IMR-90 (cell line): Measurements from ENCODE around the gene SLC25A26. TPM values are rescaled to one million over a fixed set of nuclear protein-coding genes. Genes with fewer than 3 reads are reported as not detected.

ENCODE experiments used
- ATAC-seq: fragments of 200-7000 bp; cut with Tn5 transposase; 2 replicates; pipeline ENCODE4 v1.9.1; 2020; ENCODE audit warnings: low read depth, mild to moderate bottlenecking, moderate library complexity
- BruUV-seq: library from RNA; stranded (reverse); fragments of 400-500 nt; replicated peaks from 2 replicates; lab custom pipeline; 2021; lab: Mats Ljungman, UMichigan
- CTCF ChIA-PET: fragments of 300-600 bp; formaldehyde crosslinking; extraction: SDS; loops from one replicate; lab custom pipeline; 2021; ENCODE audit warnings: antibody characterized with exemption; lab: Yijun Ruan, JAX
- POLR2A ChIA-PET: fragments of 300-600 bp; sonication (Branson Sonifier 250); formaldehyde crosslinking; loops from one replicate; lab custom pipeline; 2022; ENCODE audit warnings: antibody characterized with exemption; ENCODE audit not compliant: unreplicated experiment; lab: Charles Lee
- DNase-seq: peaks from one replicate; pipeline ENCODE4 v3.0.0; 2013
- H2AFZ ChIP-seq: replicated peaks from 2 replicates; pipeline ENCODE3; 2013; ENCODE audit warnings: low read length, mild to moderate bottlenecking; ENCODE audit not compliant: poor library complexity
- H2AK5ac ChIP-seq: 2 replicates; pipeline ENCODE4 v1.6.1; 2013; ENCODE audit warnings: low read depth, low read length, inconsistent platforms
- H2AK9ac ChIP-seq: replicated peaks from 2 replicates; pipeline ENCODE3; 2013; ENCODE audit warnings: mild to moderate bottlenecking, low read depth, low read length, moderate library complexity; ENCODE audit not compliant: poor library complexity
- H2BK120ac ChIP-seq: 2 replicates; pipeline ENCODE4 v1.6.1; 2013; ENCODE audit warnings: low read depth, low read length, inconsistent platforms
- H2BK15ac ChIP-seq: 3 replicates; pipeline ENCODE4 v1.6.1; 2013; ENCODE audit warnings: low read depth, low read length, inconsistent platforms
- H2BK20ac ChIP-seq: 2 replicates; pipeline ENCODE4 v1.6.1; 2013; ENCODE audit warnings: low read depth, mild to moderate bottlenecking, inconsistent platforms, low read length, moderate library complexity
- H2BK5ac ChIP-seq: 2 replicates; pipeline ENCODE4 v1.6.1; 2013; ENCODE audit warnings: mild to moderate bottlenecking, low read depth, low read length, inconsistent platforms; ENCODE audit not compliant: poor library complexity, severe bottlenecking
- H3K14ac ChIP-seq: replicated peaks from 2 replicates; pipeline ENCODE4 v1.6.1; 2013; ENCODE audit warnings: low read depth, low read length, inconsistent platforms
- H3K18ac ChIP-seq: 2 replicates; pipeline ENCODE4 v1.6.1; 2013; ENCODE audit warnings: low read depth, low read length, control low read depth
- H3K23ac ChIP-seq: 2 replicates; pipeline ENCODE4 v1.6.1; 2013; ENCODE audit warnings: low read depth, low read length, inconsistent platforms
- H3K27ac ChIP-seq: 2 replicates; pipeline ENCODE4 v1.5.1; 2013; ENCODE audit warnings: mild to moderate bottlenecking, control low read depth, low read length; ENCODE audit not compliant: insufficient read depth
- H3K27me3 ChIP-seq: 2 replicates; pipeline ENCODE4 v1.6.1; 2013; ENCODE audit warnings: low read length; ENCODE audit not compliant: control insufficient read depth, insufficient read depth
- H3K36me3 ChIP-seq: 2 replicates; pipeline ENCODE4 v1.6.1; 2013; ENCODE audit warnings: low read length, mixed read lengths; ENCODE audit not compliant: control insufficient read depth, insufficient read depth
- H3K4ac ChIP-seq: 2 replicates; pipeline ENCODE4 v1.6.1; 2013; ENCODE audit warnings: low read depth, low read length, inconsistent platforms
- H3K4me1 ChIP-seq: 2 replicates; pipeline ENCODE4 v1.6.1; 2013; ENCODE audit warnings: low read length, mixed read lengths; ENCODE audit not compliant: control insufficient read depth, insufficient read depth
- H3K4me2 ChIP-seq: 2 replicates; pipeline ENCODE4 v1.6.1; 2013; ENCODE audit warnings: low read depth, mild to moderate bottlenecking, control low read depth, low read length, moderate library complexity
- H3K4me3 ChIP-seq: 2 replicates; pipeline ENCODE4 v1.5.1; 2013; ENCODE audit warnings: low read depth, mild to moderate bottlenecking, control low read depth, low read length, moderate library complexity; ENCODE audit not compliant: insufficient read depth
- H3K56ac ChIP-seq: 2 replicates; pipeline ENCODE4 v1.6.1; 2013; ENCODE audit warnings: low read length, inconsistent platforms; ENCODE audit not compliant: insufficient read depth; ENCODE audit errors: extremely low read depth
- H3K79me1 ChIP-seq, 2 experiments: 2 replicates each; pipeline ENCODE4 v1.6.1; 2013; ENCODE audit warnings: low read length in 2 of 2, inconsistent platforms in 1 of 2, low read depth in 1 of 2
- H3K9ac ChIP-seq: 2 replicates; pipeline ENCODE4 v1.6.1; 2013; ENCODE audit warnings: low read depth, low read length, control low read depth
- H3K9me1 ChIP-seq: 2 replicates; pipeline ENCODE4 v1.6.1; 2013; ENCODE audit warnings: low read length, inconsistent platforms; ENCODE audit not compliant: insufficient read depth
- H3K9me3 ChIP-seq: 2 replicates; pipeline ENCODE4 v1.6.1; 2013; ENCODE audit warnings: low read length; ENCODE audit not compliant: control insufficient read depth, insufficient read depth
- H4K20me1 ChIP-seq: 2 replicates; pipeline ENCODE4 v1.6.1; 2013; ENCODE audit warnings: low read length, inconsistent platforms; ENCODE audit not compliant: insufficient read depth
- H4K5ac ChIP-seq: 2 replicates; pipeline ENCODE4 v1.6.1; 2013; ENCODE audit warnings: mild to moderate bottlenecking, low read depth, low read length, control low read depth
- H4K8ac ChIP-seq, 2 experiments: 2 replicates each; pipeline ENCODE4 v1.6.1; 2013; ENCODE audit warnings: low read depth in 2 of 2, low read length in 2 of 2, control low read depth in 1 of 2, inconsistent platforms in 1 of 2
- H4K91ac ChIP-seq: 2 replicates; pipeline ENCODE4 v1.6.1; 2013; ENCODE audit warnings: low read depth, low read length, inconsistent platforms; ENCODE audit not compliant: insufficient read depth
- BHLHE40 ChIP-seq: fragments of 150-350 bp; IDR thresholded peaks from 2 replicates; pipeline ENCODE4 v1.6.1; 2016; ENCODE audit warnings: mild to moderate bottlenecking, low read depth, low read length
- CEBPB ChIP-seq: IDR thresholded peaks from 2 replicates; pipeline ENCODE4 v1.6.1; 2012; ENCODE audit warnings: low read depth, low read length, improper control_type of control experiment
- ELK1 ChIP-seq: fragments of 150-350 bp; IDR thresholded peaks from 2 replicates; pipeline ENCODE4 v1.6.1; 2016; ENCODE audit warnings: low read depth, mild to moderate bottlenecking, low read length, moderate library complexity, borderline replicate concordance
- FOS ChIP-seq: fragments of 150-350 bp; IDR thresholded peaks from 2 replicates; pipeline ENCODE4 v1.6.1; 2016; ENCODE audit warnings: low read depth, low read length
- MAFK ChIP-seq: IDR thresholded peaks from 2 replicates; pipeline ENCODE4 v1.6.1; 2012; ENCODE audit warnings: low read depth, low read length, improper control_type of control experiment
- MAZ ChIP-seq: IDR thresholded peaks from 2 replicates; pipeline ENCODE4 v1.6.1; 2012; ENCODE audit warnings: low read depth, mild to moderate bottlenecking, low read length, improper control_type of control experiment, moderate library complexity, borderline replicate concordance
- MXI1 ChIP-seq: IDR thresholded peaks from 2 replicates; pipeline ENCODE4 v1.6.1; 2012; ENCODE audit warnings: low read depth, mild to moderate bottlenecking, low read length, moderate library complexity, borderline replicate concordance
- NFE2L2 ChIP-seq: fragments of 150-350 bp; IDR thresholded peaks from 2 replicates; pipeline ENCODE4 v1.6.1; 2016; ENCODE audit warnings: low read depth, mild to moderate bottlenecking, low read length
- POLR2A ChIP-seq: IDR thresholded peaks from 2 replicates; pipeline ENCODE4 v1.6.1; 2012; ENCODE audit warnings: mild to moderate bottlenecking, low read depth, low read length
- RCOR1 ChIP-seq: IDR thresholded peaks from 2 replicates; pipeline ENCODE4 v1.6.1; 2012; ENCODE audit warnings: mild to moderate bottlenecking, low read length, improper control_type of control experiment; ENCODE audit not compliant: insufficient replicate concordance
- RFX5 ChIP-seq: IDR thresholded peaks from 2 replicates; pipeline ENCODE4 v1.8.0; 2012; ENCODE audit warnings: low read depth, mild to moderate bottlenecking, low read length, moderate library complexity
- SMC3 ChIP-seq: fragments of 150-350 bp; IDR thresholded peaks from 2 replicates; pipeline ENCODE4 v1.6.1; 2016; ENCODE audit warnings: low read depth, mild to moderate bottlenecking, antibody characterized with exemption, low read length, moderate library complexity
- USF2 ChIP-seq: fragments of 150-350 bp; IDR thresholded peaks from 2 replicates; pipeline ENCODE4 v1.6.1; 2017; ENCODE audit warnings: mild to moderate bottlenecking, antibody characterized with exemption, low read length, low read depth
- WGBS, 2 experiments: methylation state at CpG; one replicate each; pipeline versions ENCODE4 v1.1.5 to v1.1.7; 2013; ENCODE audit warnings: missing lambda C conversion rate in 2 of 2; ENCODE audit not compliant: insufficient read length in 1 of 2; ENCODE audit errors: extremely low coverage in 2 of 2; 5-methylcytosine and 5-hydroxymethylcytosine counted together
- dilution Hi-C: fragments of 300-500 bp; cut with HindIII; formaldehyde crosslinking; loops from one replicate; pipeline ENCODE4 v1.14.3; 2018; ENCODE audit warnings: low sequenced_read_pairs; ENCODE audit not compliant: unreplicated experiment
- in situ Hi-C: fragments of 300-500 bp; cut with MboI; formaldehyde crosslinking; loops from 3 replicates; pipeline ENCODE4 v1.14.3; 2019; ENCODE audit warnings: low sequenced_read_pairs, inconsistent platforms, mixed read lengths
- intact Hi-C: fragments of 100-400 bp; cut with micrococcal nuclease; formaldehyde crosslinking; loops from 2 replicates; pipeline ENCODE4 v1.10.0; 2022
- polyA plus RNA-seq, 3 experiments: library from polyadenylated mRNA; depleted of rRNA; stranded (reverse); fragments of >200 nt; gene quantifications; 2 replicates each; pipeline ENCODE4 v1.2.3, GENCODE V29; 2012; ENCODE audit warnings: low replicate concordance in 1 of 3
- total RNA-seq: library from RNA; depleted of rRNA; stranded (reverse); fragments of >200 nt; gene quantifications from 2 replicates; pipeline ENCODE4 v1.2.3, GENCODE V29; 2012

The SLC25A26 gene
- total and polyA plus RNA-seq, 2 of the 4 experiments (the other 2 are of a cell fraction), result 10.9 to 12.7 TPM

GRCh38 chr3:66211779-66212178, 9.0 kb upstream of the SLC25A26 start:
- no peak overlapping the region for H4K8ac ChIP-seq
- no peaks in the 10 kb centered on the region for H4K20me1 ChIP-seq
- no peak overlapping the region for H3K23ac ChIP-seq
- ATAC-seq (no peak), DNase-seq (no peak)
- no peak overlapping the region for H3K4me2 ChIP-seq
- H4K91ac ChIP-seq, result no peak overlapping the region
- no TSS peak for BruUV-seq
- H3K9me3 ChIP-seq, result peaks cover 2% of the 10 kb centered on the region; the same call in 1 of the 2 replicates
- H2BK20ac ChIP-seq, result no peak overlapping the region
- TF ChIP-seq FOS (no peak), MAFK (no peak), RFX5 (no peak), BHLHE40 (no peak), SMC3 (no peak), NFE2L2 (no peak), RCOR1 (no peak), CEBPB (no peak), POLR2A (no peak), ELK1 (no peak), USF2 (no peak), MAZ (no peak), MXI1 (no peak)
- H2BK15ac ChIP-seq, result no peak overlapping the region
- H3K4me1 ChIP-seq, result no peaks in the 10 kb centered on the region
- H3K4ac ChIP-seq, result no peak overlapping the region
- H3K27ac ChIP-seq, result no peak overlapping the region
- H2AK9ac ChIP-seq, result no peak overlapping the region
- no peak overlapping the region for H3K9ac ChIP-seq
- H2BK5ac ChIP-seq, result no peak overlapping the region
- no peak overlapping the region for H2BK120ac ChIP-seq
- dilution Hi-C loops (no loop called here), in situ Hi-C loops (no loop called here), intact Hi-C loops (no loop called here)
- H2AFZ ChIP-seq, result no peak overlapping the region
- ChIA-PET CTCF (no interaction called here), POLR2A (no interaction called here)
- no peak overlapping the region for H4K5ac ChIP-seq
- no peak overlapping the region for H3K56ac ChIP-seq
- WGBS, 2 experiments, result no CpG with 5 or more reads among the region's 4 CpGs
- H3K14ac ChIP-seq, result no peak overlapping the region
- no peak overlapping the region for H2AK5ac ChIP-seq
- no peaks in the 10 kb centered on the region for H3K79me1 ChIP-seq
- H3K36me3 ChIP-seq, result no peaks in the 10 kb centered on the region
- no peak overlapping the region for H3K18ac ChIP-seq
- peaks cover 4% of the 10 kb centered on the region for H3K27me3 ChIP-seq
- H3K9me1 ChIP-seq, result no peaks in the 10 kb centered on the region; the same call in 1 of the 2 replicates
- H3K4me3 ChIP-seq, result no peak overlapping the region
